H1 (cell line): Measurements from ENCODE around the gene PHRF1. TPM values are rescaled to one million over a fixed set of nuclear protein-coding genes. Genes with fewer than 3 reads are reported as not detected.

Experiments used
- CTCF ChIA-PET: fragments of 300-600 bp; sonication (Branson Sonifier 250); formaldehyde crosslinking; loops from one replicate; lab custom pipeline; 2021; ENCODE audit not compliant: partially characterized antibody; lab: Charles Lee
- POLR2A ChIA-PET: fragments of 300-600 bp; sonication (Branson Sonifier 250); formaldehyde crosslinking; loops from one replicate; lab custom pipeline; 2021; ENCODE audit warnings: inconsistent platforms; ENCODE audit not compliant: partially characterized antibody; lab: Charles Lee
- DNase-seq, 2 experiments: peaks; one replicate each; pipeline versions ENCODE4 v3.0.0 to v3.0.0-alpha.2; 2010 to 2022; ENCODE audit warnings: low spot score in 2 of 2, low read depth in 1 of 2, mixed read lengths in 1 of 2
- FAIRE-seq: peaks from 2 replicates; lab custom pipeline; 2011; peaks lifted over from hg19 to GRCh38; lab: Jason Lieb, UNC
- H2AFZ ChIP-seq: 2 replicates; pipeline ENCODE4 v1.8.1; 2012; ENCODE audit warnings: low read length, inconsistent platforms
- H2AK5ac ChIP-seq: 2 replicates; pipeline ENCODE4 v1.6.1; 2013; ENCODE audit warnings: low read depth, low read length
- H2BK120ac ChIP-seq: replicated peaks from 2 replicates; pipeline ENCODE3; 2013; ENCODE audit warnings: low read depth, low read length, inconsistent platforms
- H2BK12ac ChIP-seq: 2 replicates; pipeline ENCODE4 v1.6.1; 2013; ENCODE audit warnings: low read depth, low read length
- H2BK15ac ChIP-seq: 2 replicates; pipeline ENCODE4 v1.6.1; 2013; ENCODE audit warnings: low read length
- H2BK20ac ChIP-seq: 2 replicates; pipeline ENCODE4 v1.6.1; 2013; ENCODE audit warnings: low read length
- H2BK5ac ChIP-seq: 2 replicates; pipeline ENCODE4 v1.6.1; 2013; ENCODE audit warnings: low read depth, low read length
- H3K14ac ChIP-seq: 2 replicates; pipeline ENCODE4 v1.6.1; 2013; ENCODE audit warnings: inconsistent platforms; ENCODE audit not compliant: insufficient read length
- H3K18ac ChIP-seq: 2 replicates; pipeline ENCODE4 v1.6.1; 2013; ENCODE audit warnings: low read length; ENCODE audit errors: extremely low read depth
- H3K23ac ChIP-seq: 2 replicates; pipeline ENCODE4 v1.6.1; 2013; ENCODE audit warnings: inconsistent platforms; ENCODE audit not compliant: insufficient read length
- H3K23me2 ChIP-seq: 2 replicates; pipeline ENCODE4 v1.6.1; 2013; ENCODE audit warnings: low read depth, low read length
- H3K27ac ChIP-seq: 2 replicates; pipeline ENCODE4 v1.6.1; 2011; ENCODE audit warnings: low read depth, low read length, inconsistent platforms
- H3K27me3 ChIP-seq, 4 experiments: replicated peaks in 1 of 4; 1 replicate in 1 of 4; 2 replicates in 3 of 4; pipeline versions ENCODE4 v1.6.1 to v1.8.1; 2011 to 2013; ENCODE audit warnings: low read length in 3 of 4, mild to moderate bottlenecking in 3 of 4, inconsistent platforms in 2 of 4, mixed read lengths in 2 of 4, moderate library complexity in 1 of 4; ENCODE audit not compliant: control insufficient read depth in 3 of 4, insufficient read depth in 3 of 4; ENCODE audit errors: extremely low read depth in 1 of 4
- H3K36me3 ChIP-seq, 4 experiments: 2 replicates each; pipeline versions ENCODE4 v1.6.1 to v1.8.1; 2011 to 2013; ENCODE audit warnings: mild to moderate bottlenecking in 4 of 4, low read length in 3 of 4, moderate library complexity in 2 of 4, control low read depth in 1 of 4, inconsistent platforms in 1 of 4; ENCODE audit not compliant: insufficient read depth in 4 of 4, control insufficient read depth in 2 of 4
- H3K4ac ChIP-seq: replicated peaks from 2 replicates; pipeline ENCODE3; 2013; ENCODE audit warnings: low read length, low read depth, mixed read lengths, inconsistent platforms; ENCODE audit not compliant: insufficient read length
- H3K4me1 ChIP-seq, 4 experiments: replicated peaks in 1 of 4; 1 replicate in 1 of 4; 2 replicates in 3 of 4; pipeline versions ENCODE4 v1.6.1 to v1.8.1; 2011 to 2013; ENCODE audit warnings: low read length in 3 of 4, inconsistent platforms in 2 of 4, mixed read lengths in 1 of 4; ENCODE audit not compliant: insufficient read depth in 4 of 4, control insufficient read depth in 3 of 4
- H3K4me2 ChIP-seq, 2 experiments: 2 replicates each; pipeline versions ENCODE4 v1.6.1 to v1.8.1; 2011 to 2013; ENCODE audit warnings: low read depth in 2 of 2, low read length in 2 of 2, control low read depth in 1 of 2, inconsistent platforms in 1 of 2, mild to moderate bottlenecking in 1 of 2; ENCODE audit not compliant: insufficient read depth in 1 of 2
- H3K4me3 ChIP-seq, 4 experiments: fragments of 200-600, 300-600 bp in 1 of 4; sonication (generic), shearing (Covaris generic), sonication (Bioruptor Twin) in 1 of 4; 2 replicates each; pipeline versions ENCODE4 v1.5.1 to v1.8.1; 2011 to 2016; ENCODE audit warnings: low read length in 4 of 4, low read depth in 3 of 4, control low read depth in 2 of 4, inconsistent platforms in 2 of 4, mild to moderate bottlenecking in 2 of 4, mixed read lengths in 1 of 4, moderate library complexity in 1 of 4; ENCODE audit not compliant: insufficient read depth in 2 of 4; ENCODE audit errors: extremely low read depth in 1 of 4
- H3K56ac ChIP-seq: replicated peaks from 2 replicates; pipeline ENCODE3; 2013; ENCODE audit warnings: low read depth, mild to moderate bottlenecking, mixed read lengths, low read length, inconsistent platforms; ENCODE audit not compliant: insufficient read length
- H3K79me1 ChIP-seq: 2 replicates; pipeline ENCODE4 v1.6.1; 2013; ENCODE audit warnings: low read depth, low read length, control low read depth
- H3K79me2 ChIP-seq, 2 experiments: 2 replicates each; pipeline versions ENCODE4 v1.6.1 to v1.8.1; 2012 to 2013; ENCODE audit warnings: low read length in 2 of 2, mild to moderate bottlenecking in 2 of 2, inconsistent platforms in 1 of 2; ENCODE audit not compliant: insufficient read depth in 2 of 2, control insufficient read depth in 1 of 2
- H3K9ac ChIP-seq, 4 experiments: replicated peaks in 1 of 4; 1 replicate in 1 of 4; 2 replicates in 3 of 4; pipeline versions ENCODE4 v1.6.1 to v1.8.1; 2011 to 2013; ENCODE audit warnings: low read depth in 3 of 4, low read length in 3 of 4, control low read depth in 2 of 4, mild to moderate bottlenecking in 2 of 4, moderate library complexity in 2 of 4, inconsistent platforms in 1 of 4; ENCODE audit errors: extremely low read depth in 1 of 4
- H3K9me3 ChIP-seq, 2 experiments: 2 replicates each; pipeline versions ENCODE4 v1.6.1 to v1.8.1; 2012 to 2013; ENCODE audit warnings: mild to moderate bottlenecking in 2 of 2, moderate library complexity in 2 of 2, control low read depth in 1 of 2, inconsistent platforms in 1 of 2, low read depth in 1 of 2, low read length in 1 of 2, mixed read lengths in 1 of 2; ENCODE audit not compliant: insufficient read depth in 2 of 2
- H4K20me1 ChIP-seq, 2 experiments: replicated peaks in 1 of 2; 2 replicates each; pipeline versions ENCODE3 to v1.8.1; 2011 to 2013; ENCODE audit warnings: inconsistent platforms in 2 of 2, low read length in 2 of 2, mild to moderate bottlenecking in 1 of 2; ENCODE audit not compliant: insufficient read depth in 2 of 2, control insufficient read depth in 1 of 2
- H4K5ac ChIP-seq: 2 replicates; pipeline ENCODE4 v1.6.1; 2013; ENCODE audit warnings: low read length, low read depth, mixed read lengths, inconsistent platforms; ENCODE audit not compliant: insufficient read length
- H4K8ac ChIP-seq: 2 replicates; pipeline ENCODE4 v1.8.0; 2013; ENCODE audit warnings: mild to moderate bottlenecking, moderate library complexity, low read length, inconsistent platforms; ENCODE audit not compliant: insufficient read depth; ENCODE audit errors: extremely low read depth
- H4K91ac ChIP-seq: replicated peaks from 2 replicates; pipeline ENCODE3; 2013; ENCODE audit warnings: low read length, mixed read lengths, inconsistent platforms; ENCODE audit not compliant: insufficient read length
- BRCA1 ChIP-seq: IDR thresholded peaks from 2 replicates; pipeline ENCODE4 v1.6.1; 2012; ENCODE audit warnings: low read depth, low read length, improper control_type of control experiment
- CHD2 ChIP-seq: IDR thresholded peaks from 2 replicates; pipeline ENCODE4 v1.6.1; 2012; ENCODE audit warnings: low read length, improper control_type of control experiment
- HDAC6 ChIP-seq: IDR thresholded peaks from one replicate; pipeline ENCODE4 v1.7.1; 2012; ENCODE audit warnings: low read depth, mild to moderate bottlenecking, inconsistent platforms, low read length, moderate library complexity
- KDM5A ChIP-seq: fragments of 200-600 bp; IDR thresholded peaks from 2 replicates; pipeline ENCODE4 v1.7.1; 2012; ENCODE audit warnings: mild to moderate bottlenecking, low read length, inconsistent platforms, mixed read lengths
- PHF8 ChIP-seq: fragments of 200-600 bp; sonication (generic); conservative IDR thresholded peaks from 2 replicates; pipeline ENCODE4 v1.7.1; 2012; ENCODE audit warnings: low read depth, mild to moderate bottlenecking, inconsistent platforms, low read length, moderate library complexity
- POLR2A ChIP-seq, 2 experiments: IDR thresholded peaks; 1 replicate in 1 of 2; 2 replicates in 1 of 2; pipeline ENCODE4 v1.6.1; 2011; ENCODE audit warnings: low read depth in 2 of 2, low read length in 2 of 2, mild to moderate bottlenecking in 2 of 2; ENCODE audit errors: control extremely low read depth in 1 of 2
- RAD21 ChIP-seq, 2 experiments: IDR thresholded peaks in 1 of 2; conservative IDR thresholded peaks in 1 of 2; 2 replicates each; pipeline ENCODE4 v1.6.1; 2011; ENCODE audit warnings: low read depth in 2 of 2, low read length in 2 of 2, improper control_type of control experiment in 1 of 2, inconsistent platforms in 1 of 2, mild to moderate bottlenecking in 1 of 2, moderate library complexity in 1 of 2
- RFX5 ChIP-seq: IDR thresholded peaks from 2 replicates; pipeline ENCODE4 v1.6.1; 2011; ENCODE audit warnings: low read depth, low read length, improper control_type of control experiment, borderline replicate concordance
- RNF2 ChIP-seq: fragments of 200-900, 300-1000 bp; sonication (generic); IDR thresholded peaks from 2 replicates; pipeline ENCODE4 v1.7.1; 2016; ENCODE audit warnings: borderline replicate concordance, low read depth, mild to moderate bottlenecking, antibody characterized with exemption, low read length; ENCODE audit not compliant: poor library complexity, severe bottlenecking; ENCODE audit errors: missing control alignments
- SAP30 ChIP-seq: fragments of 300-600 bp; sonication (generic); IDR thresholded peaks from 2 replicates; pipeline ENCODE4 v1.7.1; 2012; ENCODE audit warnings: low read length, moderate library complexity, mild to moderate bottlenecking, inconsistent platforms; ENCODE audit not compliant: insufficient read depth, insufficient replicate concordance
- SRF ChIP-seq: IDR thresholded peaks from 2 replicates; pipeline ENCODE4 v1.6.1; 2011; ENCODE audit warnings: mild to moderate bottlenecking, low read depth, low read length, moderate library complexity
- SUZ12 ChIP-seq: fragments of 200-600 bp; sonication (generic); IDR thresholded peaks from 2 replicates; pipeline ENCODE4 v1.6.1; 2012; ENCODE audit warnings: mild to moderate bottlenecking, inconsistent platforms, low read length, moderate library complexity, mixed read lengths
- WGBS, 2 experiments: shearing (Covaris generic) in 1 of 2; methylation state at CpG; one replicate each; pipeline versions ENCODE4 v1.1.6 to v1.1.7; 2013 to 2015; ENCODE audit warnings: low lambda C conversion rate in 2 of 2, mixed read lengths in 2 of 2, inconsistent platforms in 1 of 2, low coverage in 1 of 2, missing lambda C conversion rate in 1 of 2; ENCODE audit not compliant: insufficient replicate concordance in 2 of 2, insufficient coverage in 1 of 2, insufficient read length in 1 of 2; ENCODE audit errors: extremely low coverage in 1 of 2, missing lambda C conversion rate in 1 of 2; 5-methylcytosine and 5-hydroxymethylcytosine counted together
- polyA plus RNA-seq, 7 experiments: library from polyadenylated mRNA; depleted of rRNA in 3 of 7; stranded (reverse) in 5 of 7; unstranded in 2 of 7; fragments of >200 nt in 5 of 7; fragments of 200-250 nt in 2 of 7; gene quantifications; 1 replicate in 5 of 7; 2 replicates in 1 of 7; 4 replicates in 1 of 7; pipeline versions ENCODE4 v1.2.1 to v1.2.3, GENCODE V29; 2011 to 2013; ENCODE audit warnings: missing spikeins in 2 of 7, mixed read lengths in 2 of 7
- total RNA-seq: library from RNA; stranded (reverse); fragmentation: NEBNext Ultra II Directional; extraction: Animal tissue kit (Norgen Biotek cat#: 25700); gene quantifications from 2 replicates; pipeline ENCODE4 v1.2.1, GENCODE V29; 2021

Gene PHRF1
- total and polyA plus RNA-seq, 2 of the 8 experiments (the other 6 are each of a cell fraction or from before 2014, with no cell fraction given) = 13.4 to 37.3 TPM

- H3K4me3 ChIP-seq = peak overlapping the region in 1 of 4 experiments; percentile 32; a peak in 1 of 8 replicates
- no peaks in the 10 kb centered on the region for H3K27me3 ChIP-seq
- no peak overlapping the region for H3K27ac ChIP-seq
- no peak overlapping the region for H3K4ac ChIP-seq
- H3K9ac ChIP-seq = no peak overlapping the region
- H2BK20ac ChIP-seq = no peak overlapping the region
- no peak overlapping the region for H4K91ac ChIP-seq
- DNase-seq (no peak), FAIRE-seq (no peak)
- 92% methylated on average over 5 of the region's 14 CpGs; no CpG with 5 or more reads in 1 of the 2 experiments for WGBS, 2 experiments
- peaks cover 21 to 24% of the 10 kb centered on the region in 2 experiments for H4K20me1 ChIP-seq
- no peak overlapping the region for H3K23ac ChIP-seq
- peaks cover 0 to 15% (median 3%) of the 10 kb centered on the region in 4 experiments; a peak in 5 of 7 replicates for H3K4me1 ChIP-seq
- H4K8ac ChIP-seq = no peak overlapping the region
- CTCF ChIA-PET = interaction anchor here (0.9 to 2.2 kb wide), 4 partner anchors 10 to 109 kb away, joined by 3 to 11 read pairs (median 8); no protein-coding TSS in a partner anchor
- no peak overlapping the region for H3K56ac ChIP-seq
- H3K36me3 ChIP-seq = peaks cover 15 to 35% (median 26%) of the 10 kb centered on the region in 4 experiments
- H3K23me2 ChIP-seq = peaks cover 3% of the 10 kb centered on the region; the same call in 1 of the 2 replicates
- H2BK5ac ChIP-seq = no peak overlapping the region
- H2BK15ac ChIP-seq = no peak overlapping the region
- no peak overlapping the region for H2AK5ac ChIP-seq
- peaks cover 6% of the 10 kb centered on the region for H3K79me1 ChIP-seq
- H3K9me3 ChIP-seq = no peaks in the 10 kb centered on the region
- POLR2A ChIA-PET = interaction anchor here (0.6 to 2.3 kb wide), 12 partner anchors 12 to 165 kb away, joined by 3 to 20 read pairs (median 4); partner anchors contain the start of genes DRD4, SCT and TALDO1
- H3K79me2 ChIP-seq = no peaks in the 10 kb centered on the region
- H3K14ac ChIP-seq = no peak overlapping the region
- H2BK12ac ChIP-seq = no peak overlapping the region
- peak overlapping the region in 1 of 2 experiments; percentile 33; a peak in 1 of 4 replicates for H3K4me2 ChIP-seq
- no peak overlapping the region for H4K5ac ChIP-seq
- no peak overlapping the region for H2AFZ ChIP-seq
- H2BK120ac ChIP-seq = no peak overlapping the region
- H3K18ac ChIP-seq = no peak overlapping the region
- no peak for TF ChIP-seq SRF
- no peak for TF ChIP-seq RAD21 (IDR thresholded peaks at IDR 0.05 in 1 of 2, conservative IDR thresholded peaks at IDR 0.05 in 1 of 2; ENCODE audit: low read depth in 2 of 2, low read length in 2 of 2)
- TF ChIP-seq SAP30 = no peak
- no peak for TF ChIP-seq CHD2
- no peak for TF ChIP-seq POLR2A (IDR thresholded peaks at IDR 0.05; ENCODE audit: control extremely low read depth in 1 of 2, low read depth in 2 of 2, low read length in 2 of 2)
- no peak for TF ChIP-seq BRCA1
- TF ChIP-seq KDM5A = no peak
- TF ChIP-seq SUZ12 = no peak
- TF ChIP-seq RFX5 = no peak
- TF ChIP-seq RNF2 = no peak
- no peak for TF ChIP-seq HDAC6
- no peak for TF ChIP-seq PHF8
These were observed 37.9 kb downstream of the PHRF1 start for GRCh38 chr11:614021-614622.
